NK-92 (cell line): ENCODE results near the gene LAG3.

Experiments
- DNase-seq: peaks from one replicate; lab custom pipeline; 2025; ENCODE audit not compliant: unreplicated experiment; lab: John Stamatoyannopoulos, UW

Gene LAG3

GRCh38 chr12:6787309-6787708 is 15.0 kb downstream of the LAG3 start:
- DNase-seq, result no peak

DNA sequence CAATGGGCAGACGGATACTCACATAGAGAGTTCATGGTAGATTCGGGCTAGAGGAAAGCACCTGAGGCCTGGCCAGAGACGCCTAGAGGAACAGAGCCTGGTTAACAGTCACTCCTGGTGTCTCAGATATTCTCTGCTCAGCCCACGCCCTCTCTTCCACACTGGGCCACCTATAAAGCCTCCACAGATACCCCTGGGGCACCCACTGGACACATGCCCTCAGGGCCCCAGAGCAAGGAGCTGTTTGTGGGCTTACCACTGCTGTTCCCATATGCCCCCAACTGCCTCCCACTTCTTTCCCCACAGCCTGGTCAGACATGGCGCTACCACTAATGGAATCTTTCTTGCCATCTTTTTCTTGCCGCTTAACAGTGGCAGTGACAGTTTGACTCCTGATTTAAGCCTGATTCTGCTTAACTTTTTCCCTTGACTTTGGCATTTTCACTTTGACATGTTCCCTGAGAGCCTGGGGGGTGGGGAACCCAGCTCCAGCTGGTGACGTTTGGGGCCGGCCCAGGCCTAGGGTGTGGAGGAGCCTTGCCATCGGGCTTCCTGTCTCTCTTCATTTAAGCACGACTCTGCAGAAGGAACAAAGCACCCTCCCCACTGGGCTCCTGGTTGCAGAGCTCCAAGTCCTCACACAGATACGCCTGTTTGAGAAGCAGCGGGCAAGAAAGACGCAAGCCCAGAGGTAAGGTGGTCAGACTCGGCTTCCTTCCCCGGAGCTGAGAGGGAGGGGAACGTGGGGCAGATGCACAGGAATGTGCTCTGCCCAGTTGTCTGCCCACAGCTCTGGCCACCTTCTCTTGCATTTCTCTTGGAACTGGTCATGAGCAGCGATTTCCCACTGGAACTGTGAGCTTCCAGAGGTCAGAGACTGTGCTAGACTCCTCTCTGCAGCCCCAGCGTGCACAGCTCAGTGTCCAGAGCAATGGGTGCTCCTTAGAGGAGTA is 16.9 kb downstream of the LAG3 start, which contains the start of gene CD4:
Gene CD4, plus strand, starts transcription at position 557 of the 953 bp plus-strand sequence. CDS start 10,611 bp downstream, outside the sequence.
- no peak for DNase-seq

- DNase-seq, result no peak
Observed at GRCh38 chr12:6790496-6791150, 18.3 kb downstream of the LAG3 start.

DNA sequence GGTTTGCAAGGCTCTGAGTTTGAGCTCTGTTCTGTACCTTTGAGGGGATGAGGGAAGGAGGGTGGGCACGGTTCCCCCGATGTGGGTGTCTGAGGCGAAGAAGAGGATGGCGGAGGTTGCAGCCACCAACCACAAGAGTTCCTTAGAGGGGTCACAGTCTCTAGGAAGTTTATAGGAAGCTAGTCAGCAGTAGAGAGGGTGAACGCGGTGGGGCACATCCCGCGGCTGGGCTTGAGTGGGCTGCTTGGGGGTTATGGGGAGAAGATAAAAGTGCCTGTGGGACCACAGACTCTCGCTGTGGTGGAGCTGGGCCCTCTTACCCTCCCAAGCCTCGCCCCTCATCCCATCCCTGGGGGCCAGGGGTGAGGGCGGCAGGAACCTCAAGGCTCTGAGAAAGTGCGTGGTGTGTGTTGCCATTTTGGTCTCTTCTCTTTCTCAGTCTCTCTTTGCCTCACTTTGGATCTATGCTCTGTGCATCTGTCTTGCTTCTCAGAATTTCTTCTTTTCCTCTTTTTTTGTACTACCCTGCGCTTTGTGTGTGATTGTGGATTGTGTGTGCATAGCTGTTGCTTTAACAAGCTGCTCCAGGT is 19.7 kb downstream of the LAG3 start:
- no peak for DNase-seq

GRCh38 chr12:6792522-6793201 is 20.3 kb downstream of the LAG3 start:
- DNase-seq, result no peak

DNA sequence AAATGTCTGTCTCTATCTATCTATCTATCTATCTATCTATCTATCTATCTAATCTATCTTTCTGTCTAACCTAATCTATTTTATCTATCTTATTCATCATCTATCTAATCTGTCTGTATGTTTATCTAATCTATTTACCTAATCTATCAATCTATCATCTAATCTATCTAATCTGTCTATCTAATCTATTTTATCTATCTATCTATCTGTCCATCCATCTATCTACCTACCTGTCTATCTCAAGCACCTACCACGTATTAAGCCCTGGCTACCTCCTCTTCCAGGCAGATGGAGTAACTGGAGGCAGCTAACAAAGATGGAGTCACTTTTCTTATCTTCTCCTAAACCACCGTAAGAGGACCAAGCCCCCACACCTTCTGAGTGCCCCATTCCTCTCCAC is 22.8 kb downstream of the LAG3 start:
- DNase-seq, result no peak

- DNase-seq, result no peak
Observed at GRCh38 chr12:6796576-6796975, 24.3 kb downstream of the LAG3 start.

DNA sequence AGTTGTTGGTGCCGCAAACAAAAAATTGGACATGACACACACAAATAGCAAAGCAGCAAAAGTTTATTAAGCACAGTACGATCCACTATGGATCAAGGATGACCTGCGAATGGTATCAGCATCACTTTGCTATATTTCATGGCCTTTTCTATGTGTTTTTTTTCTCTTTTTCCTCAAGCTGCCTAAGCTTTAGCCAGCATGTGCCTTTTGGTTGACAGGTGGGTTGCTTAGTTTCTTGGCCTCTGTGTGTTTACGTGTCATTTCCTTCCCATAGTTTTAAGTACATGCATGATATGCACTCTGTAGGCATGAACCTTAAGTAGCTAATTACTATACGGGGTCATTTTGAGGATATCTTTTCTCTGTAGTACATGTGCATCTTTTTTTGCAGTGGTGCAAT is 26.8 kb downstream of the LAG3 start:
- DNase-seq, result no peak

DNA sequence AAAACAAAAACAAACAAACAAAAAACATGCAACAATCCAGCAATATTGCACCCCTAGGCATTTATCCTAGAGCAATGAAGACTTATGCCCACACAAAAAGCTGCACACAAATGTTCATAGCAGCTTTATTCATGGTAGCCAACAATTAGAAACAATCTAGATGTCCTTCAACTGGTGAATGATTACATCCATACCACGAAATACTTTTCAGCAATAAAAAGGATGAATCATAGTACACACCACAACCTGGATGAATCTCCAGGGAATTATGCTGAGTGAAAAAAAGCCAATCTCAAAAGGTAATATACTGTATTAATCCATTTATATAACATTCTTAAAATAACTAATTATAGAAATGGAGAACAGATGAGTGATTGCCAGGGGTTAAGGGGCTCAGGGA is 34.9 kb downstream of the LAG3 start:
- no peak for DNase-seq

DNA sequence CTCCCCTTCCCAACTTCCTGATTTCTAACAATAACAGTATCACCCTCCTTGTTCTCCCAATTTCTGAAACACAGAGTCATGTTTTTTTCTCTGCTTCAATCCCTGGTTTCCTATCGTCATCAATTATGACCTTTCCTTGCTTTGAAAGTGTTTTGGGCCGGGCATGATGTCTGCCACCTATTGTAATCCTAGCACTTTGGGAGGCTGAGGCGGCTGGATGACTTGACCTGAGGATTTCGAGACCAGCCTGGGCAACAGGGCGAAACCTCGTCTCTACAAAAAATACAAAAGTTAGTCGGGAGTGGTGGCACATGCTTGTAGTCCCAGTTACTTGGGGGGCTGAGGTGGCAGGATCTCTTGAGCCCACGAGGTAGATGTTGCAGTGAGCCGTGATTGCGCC is 36.7 kb downstream of the LAG3 start:
- DNase-seq, result no peak

GRCh38 chr12:6810758-6811157 is 38.4 kb downstream of the LAG3 start:
- DNase-seq, result no peak

DNA sequence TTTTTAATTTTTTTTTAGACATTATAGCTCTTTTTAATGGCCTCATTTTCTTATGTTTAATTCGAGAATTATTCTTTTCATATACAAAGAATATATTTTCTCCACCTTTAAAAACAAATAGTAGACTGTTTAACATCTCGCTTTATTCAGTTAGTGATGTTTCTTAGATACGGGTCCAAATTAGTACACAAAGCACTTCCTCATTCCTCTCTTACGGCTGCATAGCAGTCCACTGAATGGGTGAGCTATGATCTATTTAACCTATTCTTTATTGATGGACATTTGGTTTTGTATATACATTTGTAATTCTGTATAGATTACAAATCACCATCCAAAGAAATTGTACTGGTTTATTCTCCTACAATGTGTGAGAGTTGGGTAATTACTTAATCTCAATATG is 41.0 kb downstream of the LAG3 start:
- DNase-seq, result no peak

DNA sequence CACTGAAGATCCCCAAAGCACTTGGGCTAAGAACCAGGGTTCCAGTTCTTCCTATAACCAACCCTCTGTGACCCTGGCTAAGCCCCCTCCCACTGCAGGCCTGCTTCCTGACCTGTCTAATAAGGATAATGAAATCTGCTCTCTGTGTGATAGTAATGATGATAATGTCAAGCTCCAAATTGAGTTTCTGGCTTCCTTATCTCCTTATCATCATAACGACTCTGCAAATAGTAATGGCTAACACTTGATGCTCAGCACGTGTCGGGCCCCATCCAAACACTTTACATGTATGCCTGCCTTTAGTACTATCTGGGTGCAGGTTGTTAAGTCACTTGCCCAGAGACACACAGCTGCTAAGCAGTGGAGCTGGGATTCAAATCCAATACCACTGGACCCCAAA is 44.3 kb downstream of the LAG3 start:
- no peak for DNase-seq

- no peak for DNase-seq
Observed at GRCh38 chr12:6817098-6817497, 44.8 kb downstream of the LAG3 start.

DNA sequence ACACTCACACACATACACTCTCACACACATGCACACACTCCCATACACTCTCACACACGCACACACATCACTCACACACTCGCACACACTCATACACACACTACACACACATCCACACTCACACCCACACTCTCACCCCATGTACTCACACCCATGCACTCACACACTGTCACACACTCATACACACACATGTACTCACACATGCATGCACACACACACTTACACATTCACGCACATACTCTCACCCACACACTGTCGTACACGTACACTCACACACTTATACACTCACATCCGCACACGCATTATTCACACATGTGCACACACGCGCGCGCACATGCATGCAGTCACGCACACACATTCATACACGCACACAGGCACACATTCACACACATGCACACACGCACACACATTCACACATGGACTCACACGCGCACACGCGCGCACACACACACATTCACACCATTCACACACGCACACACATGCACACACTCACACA is 45.4 kb downstream of the LAG3 start:
- no peak for DNase-seq

DNA sequence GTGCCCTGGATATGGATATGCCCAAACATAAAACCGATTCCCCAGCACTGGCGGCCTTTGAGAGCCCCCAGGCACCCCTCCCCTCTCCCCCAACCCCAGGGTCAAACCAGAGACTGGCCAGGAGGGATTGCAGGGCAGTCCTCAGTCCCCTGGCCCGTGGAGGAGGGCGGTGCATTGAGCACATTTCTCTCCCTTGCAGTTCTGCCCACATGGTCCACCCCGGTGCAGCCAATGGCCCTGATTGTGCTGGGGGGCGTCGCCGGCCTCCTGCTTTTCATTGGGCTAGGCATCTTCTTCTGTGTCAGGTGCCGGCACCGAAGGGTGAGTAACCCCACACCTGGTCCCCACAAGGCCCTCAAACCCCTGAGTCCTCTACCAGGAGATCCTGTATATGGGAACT is 45.9 kb downstream of the LAG3 start:
- no peak for DNase-seq

DNA sequence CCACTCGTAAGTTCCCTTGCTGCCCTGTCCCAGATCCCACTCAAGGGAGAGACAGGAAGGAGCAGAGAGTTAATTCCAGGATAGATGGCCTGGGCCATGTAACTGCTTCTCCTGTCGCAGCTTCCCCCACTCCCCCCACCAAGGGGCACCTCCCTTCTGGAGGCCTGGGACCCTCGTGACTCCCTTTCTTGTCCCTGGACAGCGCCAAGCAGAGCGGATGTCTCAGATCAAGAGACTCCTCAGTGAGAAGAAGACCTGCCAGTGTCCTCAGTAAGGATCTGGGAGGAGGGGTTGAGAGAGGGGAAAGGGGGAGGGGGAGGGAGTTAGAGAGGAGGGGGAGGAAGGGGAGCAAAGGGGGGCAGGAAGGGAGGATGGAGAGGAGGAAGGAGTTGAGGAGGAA is 46.3 kb downstream of the LAG3 start:
- DNase-seq, result no peak

DNA sequence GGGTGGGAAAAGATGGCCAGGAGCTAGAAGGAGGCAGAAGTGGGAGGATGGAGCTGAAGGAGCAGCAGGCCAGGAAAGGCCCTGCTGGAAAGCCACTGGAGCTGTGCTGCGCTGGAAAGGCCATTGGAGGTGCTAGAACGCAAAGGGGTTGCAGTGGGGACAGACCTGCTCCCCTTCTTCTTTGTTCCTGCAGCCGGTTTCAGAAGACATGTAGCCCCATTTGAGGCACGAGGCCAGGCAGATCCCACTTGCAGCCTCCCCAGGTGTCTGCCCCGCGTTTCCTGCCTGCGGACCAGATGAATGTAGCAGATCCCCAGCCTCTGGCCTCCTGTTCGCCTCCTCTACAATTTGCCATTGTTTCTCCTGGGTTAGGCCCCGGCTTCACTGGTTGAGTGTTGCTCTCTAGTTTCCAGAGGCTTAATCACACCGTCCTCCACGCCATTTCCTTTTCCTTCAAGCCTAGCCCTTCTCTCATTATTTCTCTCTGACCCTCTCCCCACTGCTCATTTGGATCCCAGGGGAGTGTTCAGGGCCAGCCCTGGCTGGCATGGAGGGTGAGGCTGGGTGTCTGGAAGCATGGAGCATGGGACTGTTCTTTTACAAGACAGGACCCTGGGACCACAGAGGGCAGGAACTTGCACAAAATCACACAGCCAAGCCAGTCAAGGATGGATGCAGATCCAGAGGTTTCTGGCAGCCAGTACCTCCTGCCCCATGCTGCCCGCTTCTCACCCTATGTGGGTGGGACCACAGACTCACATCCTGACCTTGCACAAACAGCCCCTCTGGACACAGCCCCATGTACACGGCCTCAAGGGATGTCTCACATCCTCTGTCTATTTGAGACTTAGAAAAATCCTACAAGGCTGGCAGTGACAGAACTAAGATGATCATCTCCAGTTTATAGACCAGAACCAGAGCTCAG is 47.0 kb downstream of the LAG3 start:
- DNase-seq, result no peak

- DNase-seq, result no peak
Observed at GRCh38 chr12:6820166-6820565, 47.8 kb downstream of the LAG3 start.
